ENCODE measurements around the gene TAOK3. TPM values are rescaled to one million over a fixed set of nuclear protein-coding genes. Genes with fewer than 3 reads are reported as not detected.

The TAOK3 gene
- total RNA-seq, 3 donors from 2014 or later, result 43.5 to 57.8 (median 46.9) TPM

GRCh38 chr12:118377021-118377883 lies 4.5 kb upstream of the TAOK3 start:
- TF ChIP-seq CTCF (IDR thresholded peaks at IDR 0.05), result no peak
- Histone ChIP-seq H3K4me1 (peaks cover 0 to 7% of the 10 kb centered on the region in 2 donors), H3K4me3 (peak overlapping the region; percentile 95 to 100 (median 98)), H3K27me3 (no peaks in the 10 kb centered on the region), H3K9me3 (no peaks in the 10 kb centered on the region), H3K27ac (peak overlapping the region; percentile 93 to 98), H3K36me3 (no peaks in the 10 kb centered on the region)
- intact Hi-C loops (cut with DNase I; ENCODE audit: low total_unique reads), result loop anchor here (5.0 kb wide), 1 partner anchor 95 kb away; no protein-coding TSS in a partner anchor
- DNase-seq (ENCODE audit: low spot score in 2 of 2), result no peak

GRCh38 chr12:118376089-118377020 lies 3.6 kb upstream of the TAOK3 start, which contains the start of gene SUDS3:
Gene SUDS3 (plus strand): TSS chr12:118376555. CDS start chr12:118376692, 137 bp downstream.
- no peaks in the 10 kb centered on the region for H3K36me3 ChIP-seq
- intact Hi-C loops (cut with DNase I; ENCODE audit: low total_unique reads), result loop anchor here (5.0 kb wide), 1 partner anchor 94 kb away; no protein-coding TSS in a partner anchor
- peak; percentile 87 to 94 for DNase-seq (ENCODE audit: low spot score in 2 of 2)
- TF ChIP-seq CTCF (IDR thresholded peaks at IDR 0.05) (peak; percentile 97 to 100 (median 99)), POLR2A (IDR thresholded peaks at IDR 0.05) (no peak), POLR2AphosphoS5 (IDR thresholded peaks at IDR 0.05) (peak; percentile 89 to 97 (median 94))
- no peaks in the 10 kb centered on the region for H3K27me3 ChIP-seq
- peaks cover 0 to 7% of the 10 kb centered on the region in 2 donors for H3K4me1 ChIP-seq
- peak within 1 kb of the TSS; percentile 93 to 98 for H3K27ac ChIP-seq
- H3K9me3 ChIP-seq, result no peaks in the 10 kb centered on the region
- H3K4me3 ChIP-seq, result peak within 1 kb of the TSS; percentile 95 to 100 (median 98)

- DNase-seq (ENCODE audit: low spot score in 2 of 2), result no peak
- TF ChIP-seq POLR2AphosphoS5 (IDR thresholded peaks at IDR 0.05) (no peak), POLR2A (IDR thresholded peaks at IDR 0.05) (no peak), CTCF (IDR thresholded peaks at IDR 0.05) (no peak)
- Histone ChIP-seq H3K27me3 (no peaks in the 10 kb centered on the region), H3K4me3 (peak overlapping the region; percentile 95 to 100 (median 98)), H3K27ac (peak overlapping the region; percentile 93 to 98), H3K9me3 (no peaks in the 10 kb centered on the region), H3K36me3 (no peaks in the 10 kb centered on the region), H3K4me1 (peaks cover 0 to 12% of the 10 kb centered on the region in 2 donors)
- intact Hi-C loops (cut with DNase I; ENCODE audit: low total_unique reads), result loop anchor here (2.0 to 5.0 kb wide), 2 partner anchors 93 to 193 kb away; no protein-coding TSS in a partner anchor
Observed at GRCh38 chr12:118375348-118375747, 2.6 kb upstream of the TAOK3 start.

- intact Hi-C loops (cut with DNase I; ENCODE audit: low total_unique reads), result loop anchor here (2.0 to 5.0 kb wide), 2 partner anchors 93 to 192 kb away; no protein-coding TSS in a partner anchor
Observed at GRCh38 chr12:118374909-118375308, 2.2 kb upstream of the TAOK3 start.

More at GRCh38 chr12:118374909-118375308, 2.2 kb upstream of the TAOK3 start:
- H3K27me3 ChIP-seq, result no peaks in the 10 kb centered on the region
- DNase-seq (ENCODE audit: low spot score in 2 of 2), result no peak
- no peaks in the 10 kb centered on the region for H3K9me3 ChIP-seq
- no peak for TF ChIP-seq POLR2A (IDR thresholded peaks at IDR 0.05)
- TF ChIP-seq CTCF (IDR thresholded peaks at IDR 0.05), result no peak
- TF ChIP-seq POLR2AphosphoS5 (IDR thresholded peaks at IDR 0.05), result no peak
- peaks cover 0 to 15% of the 10 kb centered on the region in 2 donors for H3K4me1 ChIP-seq
- H3K36me3 ChIP-seq, result no peaks in the 10 kb centered on the region
- H3K4me3 ChIP-seq, result peak overlapping the region in 2 of 3 donors; percentile 95 to 98
- peak overlapping the region; percentile 93 to 98 for H3K27ac ChIP-seq

Data from breast epithelium (tissue), 4 donors.